ENCODE results near the gene CLK4.
"Not testable (repeated sequence)": the region's sequence is repeated elsewhere in the genome, so short reads cannot be mapped to it uniquely, and the experiment has no call there.

Gene CLK4

DNA sequence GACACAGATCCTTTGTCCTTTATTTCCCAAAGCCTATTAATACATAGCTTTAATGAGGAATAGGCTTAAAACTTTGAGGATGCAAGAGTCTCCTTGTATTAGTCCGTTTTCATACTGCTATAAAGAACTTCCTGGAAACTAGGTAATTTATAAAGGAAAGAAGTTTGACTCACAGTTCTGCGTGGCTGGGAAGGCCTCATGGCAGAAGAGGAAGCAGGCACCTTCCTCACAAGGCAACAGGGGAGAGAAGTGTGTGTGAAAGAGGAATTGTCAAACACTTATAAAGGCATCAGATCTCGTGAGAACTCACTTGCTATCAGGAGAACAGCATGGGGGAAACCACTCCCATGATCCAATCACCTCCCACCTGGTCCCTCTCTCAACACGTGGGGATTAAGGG lies 5.4 kb upstream of the CLK4 start:
- DNase-seq = no peak

DNA sequence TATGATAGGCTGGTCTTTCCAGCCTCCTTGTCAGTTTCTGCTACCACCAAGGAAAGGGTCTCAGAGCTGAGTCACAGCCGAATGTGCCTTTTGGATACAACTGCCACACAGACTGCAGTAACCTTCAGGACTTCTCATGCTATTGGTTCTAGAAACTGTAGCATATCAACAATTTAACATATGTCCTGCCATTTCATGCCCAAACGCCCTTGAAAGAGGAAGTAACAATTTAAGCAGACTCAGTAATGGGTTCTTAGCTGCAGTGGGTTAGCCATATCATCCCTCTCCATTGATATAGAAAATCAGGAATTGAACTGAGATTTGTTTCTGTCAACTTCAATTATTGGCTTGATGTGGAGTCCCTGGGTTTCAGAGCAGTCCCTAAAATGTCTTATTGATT lies 4.1 kb upstream of the CLK4 start:
- DNase-seq = no peak

DNA sequence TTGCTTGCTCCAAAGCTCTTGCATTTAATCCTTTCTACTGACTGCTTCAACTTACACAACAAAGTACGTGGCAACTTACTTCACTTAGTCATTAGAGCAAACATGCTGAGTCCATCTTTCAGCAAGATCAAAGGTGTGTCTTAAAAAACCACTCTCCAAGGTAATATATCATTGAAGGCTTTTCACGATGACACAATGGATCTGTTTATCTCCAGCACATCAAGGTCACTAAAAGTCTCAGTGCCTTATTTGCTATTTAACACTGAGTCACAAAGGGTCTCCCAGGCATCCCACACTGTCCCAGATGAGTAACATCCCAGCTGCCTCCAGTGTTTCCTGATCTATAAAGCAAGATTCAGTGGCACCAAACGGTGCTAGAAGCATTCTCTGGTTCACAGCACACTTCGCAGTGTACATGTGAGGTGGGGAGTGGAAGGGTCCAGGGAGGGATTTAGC lies 3.7 kb upstream of the CLK4 start:
- DNase-seq = no peak

DNA sequence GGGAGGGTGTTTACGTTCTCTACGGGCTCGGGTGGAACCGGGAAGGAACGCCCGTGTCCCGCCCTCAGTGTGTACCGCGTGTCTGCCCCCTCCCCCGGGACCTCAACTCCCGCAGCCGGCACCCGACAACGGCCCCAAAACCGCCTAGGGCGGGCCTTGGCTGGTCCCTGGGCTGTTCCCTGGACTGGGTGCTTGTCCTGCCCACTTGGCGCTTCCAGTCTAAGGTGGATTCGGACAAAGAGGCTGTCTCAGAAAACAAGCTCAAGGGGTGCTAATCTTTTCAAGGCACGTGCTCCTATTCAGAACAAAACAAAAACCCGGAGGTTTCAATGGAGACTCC lies 379 bp upstream of the CLK4 start:
- no peak for DNase-seq

DNA sequence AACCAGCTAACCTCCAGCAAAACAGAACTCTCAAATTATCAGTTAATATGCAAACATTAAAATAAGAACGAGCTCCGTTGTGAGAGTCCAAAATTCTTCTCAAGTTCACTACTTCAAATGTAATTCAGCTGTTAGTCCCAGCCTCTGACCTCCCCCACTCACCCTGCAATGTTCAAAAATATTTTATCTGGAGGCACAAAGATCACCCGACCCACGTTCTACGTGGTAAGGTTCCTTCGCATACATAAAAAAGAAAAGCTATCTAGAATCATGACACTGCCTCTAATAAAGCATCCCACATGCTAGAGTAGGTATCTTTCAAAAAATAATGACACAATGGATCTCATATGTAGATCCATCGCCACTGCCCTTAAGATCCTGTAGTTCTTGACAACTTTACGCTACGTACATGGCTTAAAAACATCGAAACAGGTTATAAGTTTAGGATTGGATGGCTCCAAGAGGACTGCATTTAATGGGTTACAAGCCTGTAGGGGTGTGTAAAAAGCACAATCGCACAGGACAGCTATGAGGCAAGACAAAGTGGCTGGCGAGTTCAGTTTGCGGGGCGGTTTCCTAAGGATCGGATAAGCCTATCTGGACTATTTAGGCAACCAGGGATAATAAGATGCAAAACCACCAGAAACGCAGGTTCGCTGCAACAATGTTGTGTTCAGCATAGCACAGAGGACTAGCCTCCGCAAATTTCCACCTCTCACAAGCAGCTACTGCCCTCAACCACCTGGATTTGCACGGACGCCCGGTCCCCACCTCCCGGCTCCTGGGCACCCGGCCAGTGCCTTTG lies 969 bp downstream of the CLK4 start:
- DNase-seq = no peak

DNA sequence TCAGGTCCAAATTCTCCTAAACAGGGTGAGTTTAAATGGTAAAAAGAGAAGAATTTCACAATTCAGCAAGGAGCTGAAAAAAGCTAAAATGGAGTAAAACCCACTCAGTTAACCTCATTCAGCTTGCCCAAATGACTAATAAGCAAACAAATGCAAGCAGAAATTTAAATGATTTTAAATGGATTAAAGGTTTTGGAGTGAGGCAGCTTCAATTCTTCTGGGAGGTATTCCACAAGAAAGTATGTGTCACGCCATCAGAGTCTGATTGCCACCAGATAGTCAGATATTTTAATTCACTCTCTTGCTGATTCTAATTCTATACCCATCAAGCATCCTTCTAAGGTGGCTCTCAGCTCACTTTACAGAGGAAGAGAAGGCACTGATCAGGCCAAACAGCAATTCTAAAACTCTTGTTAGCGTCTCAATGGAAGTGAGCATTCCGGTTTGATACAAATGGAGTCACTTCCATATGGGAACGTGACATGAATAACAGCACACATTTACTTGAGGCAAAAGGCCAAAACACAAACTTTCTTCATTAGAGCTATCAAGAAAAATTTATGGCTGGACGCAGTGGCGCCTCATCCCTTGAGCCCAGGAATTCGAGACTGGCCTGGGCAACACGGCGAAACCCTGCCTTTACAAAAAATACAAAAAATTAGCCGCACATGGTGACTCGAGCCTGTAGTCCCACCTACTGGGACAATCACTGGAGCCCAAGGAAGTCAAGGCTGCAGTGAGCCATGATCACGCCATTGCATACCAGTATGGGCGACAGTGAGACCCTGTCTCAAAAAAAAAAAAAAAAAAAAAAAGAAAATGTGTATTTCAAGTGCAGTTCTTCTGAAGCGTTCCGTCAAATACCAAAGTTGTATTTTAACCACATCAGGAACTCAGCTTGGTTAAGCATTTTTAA lies 2.0 kb downstream of the CLK4 start:
- no peak for DNase-seq

DNA sequence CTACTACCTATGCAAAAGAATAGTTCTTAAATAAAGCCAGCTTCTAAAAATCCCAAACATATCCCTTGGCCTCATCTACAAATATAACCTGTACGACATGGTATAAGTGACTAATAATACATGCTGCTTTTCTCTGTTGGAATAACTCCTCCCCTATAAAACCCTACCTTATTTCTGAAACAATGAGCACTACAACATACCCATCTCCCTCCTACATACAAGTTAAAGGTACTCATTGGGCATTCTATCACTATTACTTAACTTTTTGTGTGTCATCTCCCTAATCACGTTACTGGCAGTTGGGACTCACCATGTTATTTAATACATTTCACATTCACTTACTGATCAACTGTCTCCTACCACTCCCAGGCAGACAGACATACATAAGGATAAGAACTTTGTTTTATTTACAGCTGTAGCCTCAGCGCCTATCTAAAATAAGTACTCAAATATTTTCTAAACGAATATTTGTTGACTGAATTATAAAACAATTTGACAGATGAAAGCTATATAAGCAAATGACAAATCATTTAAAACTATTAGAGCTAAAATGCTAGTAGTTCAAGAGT lies 4.1 kb downstream of the CLK4 start:
- DNase-seq = no peak

DNA sequence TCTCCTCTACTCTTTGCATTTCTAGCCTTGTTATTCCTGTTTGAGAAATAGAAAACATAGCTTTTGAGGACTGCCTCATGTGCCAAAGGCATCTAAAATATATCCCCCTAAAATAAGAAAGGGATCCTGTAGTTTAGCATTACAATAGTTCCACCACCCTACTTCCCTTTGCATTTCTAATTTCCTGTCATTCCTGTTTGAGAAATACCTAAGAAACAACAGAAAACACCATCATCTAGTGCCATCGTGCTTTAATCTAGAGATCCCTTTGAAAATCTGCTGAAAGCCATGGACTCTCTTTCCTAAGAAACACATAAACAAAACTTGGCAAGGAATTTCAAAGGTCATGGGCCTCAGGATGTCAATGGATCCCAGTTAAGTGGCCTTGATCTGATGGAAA lies 7.5 kb downstream of the CLK4 start:
- DNase-seq = no peak

DNA sequence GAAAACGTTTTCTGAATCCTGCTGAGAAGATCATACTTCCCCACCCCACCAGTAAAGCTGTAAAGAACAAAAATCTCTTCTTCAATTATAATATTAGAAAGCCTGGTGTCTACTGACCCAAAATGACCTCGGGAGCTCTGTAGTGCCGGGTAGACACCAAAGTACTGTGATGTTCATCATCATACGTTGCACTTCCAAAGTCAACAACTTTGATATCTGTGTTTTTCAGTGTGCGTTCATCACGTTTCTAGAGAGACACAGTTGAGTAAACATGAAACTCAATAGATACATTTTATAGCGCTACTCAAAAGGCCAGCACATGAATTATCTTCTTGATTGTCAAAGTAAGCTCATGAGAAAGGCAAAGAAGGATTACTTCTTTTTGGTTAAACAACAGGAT lies 14.6 kb downstream of the CLK4 start:
- DNase-seq = no peak

DNA sequence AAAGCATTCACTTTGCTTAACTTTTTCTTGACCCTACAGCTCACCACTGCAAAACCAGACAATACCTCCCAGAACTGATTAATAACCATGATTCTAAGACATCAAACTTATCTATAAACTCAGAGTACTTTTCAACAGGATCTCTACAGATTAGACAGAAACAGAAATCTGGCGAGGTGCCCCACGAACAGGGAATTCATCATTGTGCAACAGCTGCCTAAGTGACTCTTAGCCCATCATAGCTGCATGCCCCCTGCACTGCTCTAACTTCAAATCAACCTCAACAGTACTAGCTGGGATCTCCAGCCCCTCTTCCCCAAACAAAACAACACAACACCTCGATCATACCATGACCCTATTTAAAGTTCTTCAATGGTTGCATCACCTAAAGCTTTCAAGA lies 20.6 kb downstream of the CLK4 start:
- no peak for DNase-seq

DNA sequence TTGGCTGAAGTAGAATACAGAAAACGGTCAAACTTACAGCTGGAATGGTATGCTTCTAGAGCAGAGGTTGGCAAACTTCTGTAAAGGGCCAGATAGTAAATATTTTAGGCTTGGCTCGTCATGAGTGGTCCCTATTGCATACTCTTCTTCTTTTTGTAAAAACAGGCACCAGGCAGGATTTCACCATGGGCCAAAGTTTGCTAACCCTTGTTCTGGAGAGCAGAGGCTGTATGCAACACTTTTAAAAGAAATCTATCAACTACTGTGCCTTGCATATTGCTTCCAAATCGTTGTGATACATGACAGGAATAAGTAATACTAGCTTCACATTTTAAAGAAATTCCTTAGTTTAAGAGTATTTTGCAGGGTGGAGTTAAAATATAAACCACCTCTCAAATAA lies 21.1 kb downstream of the CLK4 start:
- no peak for DNase-seq

DNA sequence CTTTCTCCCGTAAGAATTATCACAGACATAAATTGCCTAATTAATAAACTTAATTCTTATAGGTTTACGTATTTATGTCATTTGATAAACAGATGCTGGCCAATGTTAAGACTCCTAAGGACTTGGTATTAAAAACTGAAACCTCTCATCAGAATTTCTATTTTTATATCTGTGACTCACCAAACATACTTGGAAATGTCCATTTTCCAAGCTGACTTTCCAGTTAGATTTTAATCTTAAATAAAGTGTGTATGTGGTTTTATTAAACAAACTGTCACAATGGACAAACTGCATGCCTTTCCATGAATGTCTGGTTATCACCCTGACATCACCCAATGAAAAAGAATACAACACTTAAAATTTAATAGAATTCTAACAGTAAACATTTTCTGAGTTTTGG lies 24.1 kb downstream of the CLK4 start:
- DNase-seq = no peak

DNA sequence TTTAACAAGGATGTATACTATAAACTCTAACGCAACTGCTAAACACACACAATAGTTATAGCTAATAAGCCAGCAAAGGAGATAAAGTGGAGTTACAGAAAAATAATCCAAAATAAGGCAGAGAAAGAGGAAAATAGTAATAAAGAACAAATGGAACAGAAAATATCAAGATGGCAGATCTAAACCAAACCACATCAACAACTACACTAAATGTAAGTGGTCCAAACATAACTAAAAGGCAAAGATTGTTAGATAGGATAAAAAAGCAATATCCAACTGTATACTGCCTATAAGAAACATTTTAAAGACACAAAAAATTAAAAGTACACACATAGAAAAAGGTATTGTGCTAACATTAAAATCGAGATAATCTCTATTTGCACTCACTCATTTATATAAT lies 31.1 kb downstream of the CLK4 start:
- DNase-seq = no peak

DNA sequence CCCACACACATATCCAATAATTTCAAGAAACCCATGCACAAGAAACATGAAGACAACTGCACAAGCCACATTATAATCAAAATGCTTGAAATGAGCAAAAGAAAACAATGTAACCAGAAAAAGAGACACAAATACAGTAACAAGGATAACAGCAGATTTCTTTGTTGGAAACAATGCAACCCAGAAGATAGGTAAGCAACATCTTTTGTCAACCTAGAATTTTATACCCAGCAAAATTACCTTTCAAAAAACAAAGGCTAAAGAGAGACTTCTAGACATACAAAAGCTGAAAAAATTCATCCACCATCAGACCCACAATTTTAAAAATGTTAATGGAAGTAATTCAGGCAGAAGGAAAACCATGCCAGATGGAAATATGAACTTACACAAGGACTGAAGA lies 31.7 kb downstream of the CLK4 start:
- DNase-seq = no peak

DNA sequence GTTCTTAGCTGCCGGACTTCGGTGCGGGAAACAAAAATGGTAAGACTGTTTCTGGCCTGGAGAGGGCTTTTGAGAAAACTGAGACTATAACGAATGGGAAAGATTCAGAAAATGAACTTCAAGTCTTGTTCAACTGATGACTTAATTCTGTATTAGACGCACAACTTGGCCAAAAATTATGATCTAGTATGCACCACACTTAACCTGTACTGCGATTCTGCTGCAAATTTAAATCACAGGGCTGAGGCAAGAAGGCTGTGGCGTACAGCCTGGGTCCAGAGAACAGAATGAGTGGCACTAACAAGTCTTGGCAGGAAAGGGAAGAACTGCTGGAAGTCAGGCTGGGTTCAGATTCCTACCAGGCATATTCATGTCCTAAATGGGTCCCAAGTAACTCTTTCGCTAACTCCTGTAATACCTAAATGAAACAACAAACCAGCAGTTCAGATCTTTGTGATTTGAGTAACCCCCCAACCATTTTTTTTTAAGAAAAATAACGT lies 35.9 kb downstream of the CLK4 start:
- DNase-seq = no peak

DNA sequence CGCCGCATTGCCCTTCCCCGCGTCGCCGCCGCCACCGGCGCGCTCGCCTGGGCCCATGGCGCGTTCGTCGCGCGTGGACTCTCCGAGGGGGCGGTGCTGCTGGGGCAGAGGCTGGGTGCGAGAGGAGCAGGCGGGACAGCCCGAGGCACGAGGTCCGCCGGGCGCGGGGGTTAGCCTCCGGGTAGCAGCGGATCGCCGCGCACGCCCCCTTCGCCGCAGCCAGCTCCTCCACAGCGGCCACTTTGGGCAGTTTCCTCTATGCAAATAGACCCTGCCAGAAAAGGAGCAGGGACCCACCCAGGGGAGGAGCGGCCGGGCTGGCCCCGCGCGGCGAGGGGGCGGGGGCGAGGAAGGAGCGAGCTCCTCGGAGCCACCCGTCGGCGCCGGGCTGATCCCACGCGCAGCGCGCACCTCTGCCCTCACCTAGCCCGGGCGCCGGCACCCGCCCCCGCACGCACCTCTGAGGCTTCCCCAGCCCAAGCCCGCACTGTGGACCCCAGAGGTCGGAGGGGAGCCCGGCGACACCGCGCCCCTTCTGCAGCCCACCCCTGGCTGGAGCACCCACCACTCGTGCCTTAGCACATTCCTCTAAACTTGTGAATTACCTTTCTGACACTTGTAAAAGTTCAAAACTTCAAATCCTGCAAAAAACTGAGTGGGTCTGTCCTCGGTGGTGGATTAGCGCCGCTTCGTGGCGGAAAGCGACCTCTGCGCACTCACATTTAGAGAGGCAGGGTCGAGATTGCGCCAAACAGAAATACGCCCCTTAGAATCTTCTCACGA lies 36.5 kb downstream of the CLK4 start, which contains the start of gene COL23A1:
COL23A1 (minus strand) TSS at position 253 of the 783 bp plus-strand sequence.
- peak; percentile 34 for DNase-seq

DNA sequence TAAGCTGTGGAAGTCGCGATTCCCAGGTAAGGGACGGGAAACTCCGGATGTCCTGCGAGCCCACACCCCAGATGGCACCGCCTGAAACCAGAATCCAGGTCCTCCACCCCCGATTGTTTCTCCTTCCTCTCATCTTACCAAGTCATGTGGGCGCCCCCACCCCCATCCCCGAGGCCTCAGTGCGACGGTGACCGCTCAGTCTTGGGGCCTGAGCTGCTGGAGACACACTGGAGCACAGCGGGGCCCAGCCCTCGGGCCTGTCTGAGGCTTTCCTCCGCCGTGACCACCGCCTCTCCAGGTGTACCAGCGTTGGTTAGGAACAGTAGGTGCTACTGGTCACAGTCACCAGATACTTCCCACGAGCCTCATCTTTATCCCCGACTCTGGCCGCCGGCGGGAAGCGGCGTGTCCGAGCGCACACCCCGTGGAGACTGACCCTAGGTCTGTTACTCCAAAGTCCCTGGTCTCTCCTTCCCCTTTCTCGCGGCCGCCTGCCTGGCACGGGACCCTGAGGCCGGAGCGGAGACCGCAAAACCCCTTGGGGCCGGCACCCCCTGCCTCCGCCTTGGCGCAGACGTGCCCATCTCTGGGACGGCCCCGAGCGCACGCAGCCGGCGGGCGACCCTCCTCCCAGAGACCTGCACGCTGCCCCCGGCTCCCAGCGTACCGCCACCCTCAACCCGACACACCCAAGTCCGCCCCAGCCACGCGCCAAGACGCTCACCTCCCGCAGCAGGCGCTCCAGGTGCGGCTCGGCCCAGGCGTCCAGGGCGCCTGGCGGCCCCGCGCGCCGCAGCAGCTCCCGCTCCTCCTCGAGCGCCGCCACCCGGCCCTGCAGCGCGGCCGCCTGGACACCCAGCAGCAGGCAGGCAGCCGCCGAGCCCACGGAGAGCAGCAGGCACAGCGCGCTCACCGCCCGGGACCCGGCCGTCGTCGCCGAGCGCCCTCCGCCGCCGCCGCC lies 37.4 kb downstream of the CLK4 start:
- no peak for DNase-seq

DNA sequence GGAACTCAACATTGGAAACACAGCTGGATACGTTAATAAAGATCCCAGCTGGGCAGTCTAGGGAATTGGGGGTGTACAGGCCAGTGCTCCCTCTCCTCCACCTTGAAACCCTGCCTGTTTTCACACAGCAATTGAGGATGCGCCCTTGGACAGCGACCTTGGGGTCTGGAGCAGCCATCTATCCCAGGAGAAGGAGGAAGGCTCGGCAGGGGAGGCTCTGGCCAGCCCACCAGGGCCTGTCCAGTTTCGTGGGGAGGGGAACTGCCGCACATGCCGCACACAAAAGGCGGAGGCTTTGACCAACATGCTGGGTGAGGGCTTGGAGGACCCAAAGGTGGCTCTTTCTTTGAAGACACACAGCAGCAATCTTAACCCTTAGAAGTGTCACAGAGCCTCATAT lies 38.1 kb downstream of the CLK4 start:
- DNase-seq = no peak

DNA sequence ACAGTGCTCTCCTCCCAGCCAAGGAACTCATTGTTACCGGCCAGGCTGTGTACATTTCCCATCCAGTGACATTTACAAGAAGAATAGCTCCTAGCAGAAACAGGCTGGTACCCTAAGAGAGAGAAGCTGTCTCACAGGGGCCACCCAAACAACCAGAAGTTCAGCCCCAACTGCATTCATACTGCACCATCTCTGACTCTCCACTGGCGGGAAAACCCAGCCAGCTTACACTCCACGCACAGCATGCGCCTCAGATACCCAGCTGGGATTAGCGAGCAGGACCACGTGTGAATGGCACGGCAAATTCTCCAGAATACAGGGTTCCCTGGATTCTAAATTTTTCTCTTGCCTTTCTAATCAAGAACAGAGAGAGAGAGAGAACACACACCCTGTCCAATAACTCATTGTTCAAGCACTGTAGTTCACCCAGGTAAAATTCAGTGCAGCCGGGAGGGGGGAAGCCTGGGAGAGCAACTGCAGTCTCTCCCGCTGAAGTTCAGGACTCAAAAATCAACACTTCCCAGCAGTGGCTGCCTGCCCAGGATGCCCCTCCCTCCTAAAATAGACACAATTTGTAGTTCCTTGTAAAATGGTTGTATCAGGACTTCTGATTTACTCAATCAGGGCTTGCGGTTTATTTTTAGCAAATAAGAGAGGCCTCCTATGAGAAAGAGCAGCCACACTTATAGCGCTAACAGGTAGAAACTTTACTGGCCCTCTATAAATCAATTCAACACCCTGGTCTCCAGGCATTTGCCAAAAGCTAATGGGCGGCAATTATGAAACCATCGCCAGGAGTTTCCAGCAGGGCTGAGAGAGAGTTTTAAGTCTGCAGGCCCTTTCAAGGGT lies 38.9 kb downstream of the CLK4 start:
- no peak for DNase-seq

DNA sequence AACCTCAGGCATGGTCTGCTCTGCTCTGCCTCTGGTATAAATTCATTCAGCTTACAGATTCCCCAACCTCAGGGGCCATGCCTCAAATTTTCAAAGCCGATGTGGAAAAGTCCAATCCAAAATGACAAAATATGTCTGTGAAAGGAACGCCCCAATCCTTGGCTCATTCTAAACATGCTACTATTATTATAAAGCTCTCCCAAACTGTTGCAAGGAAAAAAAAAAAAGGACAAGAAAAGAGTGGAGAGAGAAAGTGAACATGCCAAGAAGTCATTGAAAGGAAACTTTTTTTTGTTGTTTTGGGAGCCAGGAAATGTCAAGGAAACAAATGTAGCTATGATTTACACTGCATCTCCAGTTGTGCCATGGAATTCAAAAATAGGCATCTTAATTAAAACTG lies 40.5 kb downstream of the CLK4 start:
- DNase-seq = no peak

DNA sequence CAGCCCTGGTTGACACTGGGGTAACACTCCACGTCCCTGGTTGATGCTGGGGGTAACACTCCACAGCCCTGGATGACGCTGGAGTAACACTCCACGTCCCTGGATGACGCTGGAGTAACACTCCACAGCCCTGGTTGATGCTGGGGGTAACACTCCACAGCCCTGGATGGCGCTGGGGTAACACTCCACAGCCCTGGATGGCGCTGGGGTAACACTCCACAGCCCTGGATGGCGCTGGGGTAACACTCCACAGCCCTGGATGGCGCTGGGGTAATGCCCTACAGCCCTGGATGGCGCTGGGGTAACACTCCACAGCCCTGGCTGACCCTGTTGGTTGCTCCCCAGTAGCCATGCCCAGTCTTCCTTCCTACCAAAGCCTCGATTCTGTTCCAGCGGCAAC lies 41.4 kb downstream of the CLK4 start:
- not testable (repeated sequence) for DNase-seq

Measured in KG1 (cell line).